HL-60 (cell line): ENCODE measurements around the gene PTGR3.

Source experiments
- GABPA ChIP-seq: IDR thresholded peaks from 2 replicates; pipeline ENCODE4 v1.6.1; 2012; ENCODE audit warnings: low read depth
- POLR2AphosphoS5 ChIP-seq: IDR thresholded peaks from 2 replicates; pipeline ENCODE4 v1.6.1; 2012; ENCODE audit warnings: low read depth
- TF ChIP-seq, protein P1 (sequence below): IDR thresholded peaks from one replicate; pipeline ENCODE4 v1.5.1; 2011; ENCODE audit warnings: low read length, control low read depth, inconsistent platforms; ENCODE audit not compliant: insufficient read depth
- TF ChIP-seq, protein P2 (sequence below): IDR thresholded peaks from 2 replicates; pipeline ENCODE4 v1.6.1; 2012; ENCODE audit warnings: low read depth; ENCODE audit not compliant: insufficient replicate concordance

DNA sequence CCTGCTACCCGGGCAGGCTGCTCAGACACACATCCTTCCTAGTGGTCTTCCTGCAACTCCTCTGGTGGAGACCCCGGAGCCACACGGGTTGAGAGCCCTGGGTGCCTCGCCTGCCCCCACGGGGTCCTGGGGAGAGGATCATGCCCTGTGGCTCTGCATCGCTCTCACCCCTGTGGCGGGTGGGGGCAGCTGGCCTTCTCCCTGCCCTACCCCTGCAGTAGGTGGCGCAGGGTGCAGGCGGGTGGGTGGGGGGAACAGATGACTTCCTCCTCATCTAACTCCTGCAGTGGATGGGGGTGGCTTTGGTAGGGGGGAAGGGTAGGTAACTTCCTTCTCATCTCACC, 40.2 kb upstream of the PTGR3 start:
- TF ChIP-seq, protein P1, sequence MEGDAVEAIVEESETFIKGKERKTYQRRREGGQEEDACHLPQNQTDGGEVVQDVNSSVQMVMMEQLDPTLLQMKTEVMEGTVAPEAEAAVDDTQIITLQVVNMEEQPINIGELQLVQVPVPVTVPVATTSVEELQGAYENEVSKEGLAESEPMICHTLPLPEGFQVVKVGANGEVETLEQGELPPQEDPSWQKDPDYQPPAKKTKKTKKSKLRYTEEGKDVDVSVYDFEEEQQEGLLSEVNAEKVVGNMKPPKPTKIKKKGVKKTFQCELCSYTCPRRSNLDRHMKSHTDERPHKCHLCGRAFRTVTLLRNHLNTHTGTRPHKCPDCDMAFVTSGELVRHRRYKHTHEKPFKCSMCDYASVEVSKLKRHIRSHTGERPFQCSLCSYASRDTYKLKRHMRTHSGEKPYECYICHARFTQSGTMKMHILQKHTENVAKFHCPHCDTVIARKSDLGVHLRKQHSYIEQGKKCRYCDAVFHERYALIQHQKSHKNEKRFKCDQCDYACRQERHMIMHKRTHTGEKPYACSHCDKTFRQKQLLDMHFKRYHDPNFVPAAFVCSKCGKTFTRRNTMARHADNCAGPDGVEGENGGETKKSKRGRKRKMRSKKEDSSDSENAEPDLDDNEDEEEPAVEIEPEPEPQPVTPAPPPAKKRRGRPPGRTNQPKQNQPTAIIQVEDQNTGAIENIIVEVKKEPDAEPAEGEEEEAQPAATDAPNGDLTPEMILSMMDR, result no peak
- TF ChIP-seq, protein P2, sequence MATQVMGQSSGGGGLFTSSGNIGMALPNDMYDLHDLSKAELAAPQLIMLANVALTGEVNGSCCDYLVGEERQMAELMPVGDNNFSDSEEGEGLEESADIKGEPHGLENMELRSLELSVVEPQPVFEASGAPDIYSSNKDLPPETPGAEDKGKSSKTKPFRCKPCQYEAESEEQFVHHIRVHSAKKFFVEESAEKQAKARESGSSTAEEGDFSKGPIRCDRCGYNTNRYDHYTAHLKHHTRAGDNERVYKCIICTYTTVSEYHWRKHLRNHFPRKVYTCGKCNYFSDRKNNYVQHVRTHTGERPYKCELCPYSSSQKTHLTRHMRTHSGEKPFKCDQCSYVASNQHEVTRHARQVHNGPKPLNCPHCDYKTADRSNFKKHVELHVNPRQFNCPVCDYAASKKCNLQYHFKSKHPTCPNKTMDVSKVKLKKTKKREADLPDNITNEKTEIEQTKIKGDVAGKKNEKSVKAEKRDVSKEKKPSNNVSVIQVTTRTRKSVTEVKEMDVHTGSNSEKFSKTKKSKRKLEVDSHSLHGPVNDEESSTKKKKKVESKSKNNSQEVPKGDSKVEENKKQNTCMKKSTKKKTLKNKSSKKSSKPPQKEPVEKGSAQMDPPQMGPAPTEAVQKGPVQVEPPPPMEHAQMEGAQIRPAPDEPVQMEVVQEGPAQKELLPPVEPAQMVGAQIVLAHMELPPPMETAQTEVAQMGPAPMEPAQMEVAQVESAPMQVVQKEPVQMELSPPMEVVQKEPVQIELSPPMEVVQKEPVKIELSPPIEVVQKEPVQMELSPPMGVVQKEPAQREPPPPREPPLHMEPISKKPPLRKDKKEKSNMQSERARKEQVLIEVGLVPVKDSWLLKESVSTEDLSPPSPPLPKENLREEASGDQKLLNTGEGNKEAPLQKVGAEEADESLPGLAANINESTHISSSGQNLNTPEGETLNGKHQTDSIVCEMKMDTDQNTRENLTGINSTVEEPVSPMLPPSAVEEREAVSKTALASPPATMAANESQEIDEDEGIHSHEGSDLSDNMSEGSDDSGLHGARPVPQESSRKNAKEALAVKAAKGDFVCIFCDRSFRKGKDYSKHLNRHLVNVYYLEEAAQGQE, result no peak
- TF ChIP-seq POLR2AphosphoS5 (no peak), GABPA (no peak)
